ENCODE results near the gene SIAE.

The SIAE gene

DNA sequence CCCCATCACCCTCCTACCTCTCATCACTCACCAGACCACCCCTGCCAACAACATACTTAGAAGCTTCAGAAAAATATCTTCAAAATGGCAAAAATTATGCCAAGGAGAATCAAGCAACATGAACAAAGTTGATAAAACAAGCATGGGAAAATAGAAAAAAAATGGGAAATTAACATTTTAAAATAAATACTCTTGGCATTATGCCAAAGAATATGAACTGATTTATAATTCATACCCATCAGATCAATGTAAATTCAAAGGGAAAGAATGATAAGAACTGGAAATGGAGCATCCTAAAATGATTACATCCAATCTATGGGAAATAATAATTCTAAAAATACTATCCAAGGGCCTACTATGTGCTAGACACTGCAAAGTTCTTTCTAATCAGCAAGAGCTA, 12.0 kb downstream of the SIAE start:
- FAIRE-seq: no peak

- no peak for FAIRE-seq
These were observed 14.6 kb downstream of the SIAE start for GRCh38 chr11:124658986-124659385.

DNA sequence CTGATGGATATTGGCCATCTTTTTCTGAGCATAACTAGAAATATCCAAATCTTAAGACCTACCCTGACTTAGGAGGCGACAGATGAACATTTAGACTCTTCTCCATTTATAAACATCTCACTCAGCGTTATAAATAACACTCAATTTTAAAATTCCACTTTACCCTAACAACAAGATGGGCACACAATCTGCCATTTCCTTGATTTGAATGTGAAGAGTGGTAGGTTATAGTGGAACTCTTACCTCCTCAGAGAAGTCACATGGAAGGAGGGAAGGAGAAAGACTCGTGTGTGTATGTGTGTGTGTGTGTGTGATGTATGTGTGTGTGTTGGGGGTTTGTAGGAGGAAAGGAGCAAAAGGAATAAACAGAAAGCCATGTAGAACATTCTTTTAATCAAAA, 15.0 kb downstream of the SIAE start:
- FAIRE-seq: no peak

DNA sequence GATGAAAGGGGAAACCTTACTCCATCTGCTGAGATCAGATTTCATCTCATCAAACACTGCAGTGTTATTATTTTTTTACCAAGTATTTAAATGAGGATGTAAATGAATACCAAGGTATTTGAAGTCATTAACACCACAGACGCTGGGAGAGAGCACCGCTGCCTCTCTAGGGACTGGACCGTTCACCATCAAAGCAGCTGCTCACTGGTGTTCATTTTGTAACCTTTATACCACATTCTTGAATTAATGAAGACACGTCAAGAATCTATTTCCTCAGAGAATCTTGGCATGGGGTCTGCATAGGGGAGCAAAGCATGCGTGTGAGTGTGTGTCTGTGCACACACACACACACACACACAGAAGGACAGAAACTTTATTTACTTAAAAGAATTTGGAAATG, 15.6 kb downstream of the SIAE start:
- FAIRE-seq: no peak

GRCh38 chr11:124656774-124657630, 16.5 kb downstream of the SIAE start:
- FAIRE-seq: no peak

DNA sequence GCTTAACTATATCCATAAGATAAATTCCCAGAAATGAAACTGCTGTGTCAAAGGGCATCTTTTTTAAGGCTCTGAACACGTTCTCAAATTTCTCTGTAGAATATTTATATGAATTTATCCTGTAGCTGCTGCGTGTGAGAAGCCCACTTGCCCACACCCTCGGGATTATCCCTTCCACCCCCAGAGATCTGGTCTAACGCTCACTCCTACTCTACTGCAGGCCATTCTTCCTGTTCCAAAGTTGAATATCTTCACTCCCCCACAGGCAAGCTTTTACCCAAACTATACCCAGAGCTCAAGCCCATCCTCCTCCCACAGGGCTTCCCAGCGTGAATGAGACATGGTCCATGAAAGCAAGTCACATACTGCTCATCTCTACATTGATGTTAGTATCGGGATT, 24.9 kb downstream of the SIAE start:
- FAIRE-seq: no peak

- FAIRE-seq: no peak
These were observed 27.4 kb downstream of the SIAE start for GRCh38 chr11:124646148-124646547.

DNA sequence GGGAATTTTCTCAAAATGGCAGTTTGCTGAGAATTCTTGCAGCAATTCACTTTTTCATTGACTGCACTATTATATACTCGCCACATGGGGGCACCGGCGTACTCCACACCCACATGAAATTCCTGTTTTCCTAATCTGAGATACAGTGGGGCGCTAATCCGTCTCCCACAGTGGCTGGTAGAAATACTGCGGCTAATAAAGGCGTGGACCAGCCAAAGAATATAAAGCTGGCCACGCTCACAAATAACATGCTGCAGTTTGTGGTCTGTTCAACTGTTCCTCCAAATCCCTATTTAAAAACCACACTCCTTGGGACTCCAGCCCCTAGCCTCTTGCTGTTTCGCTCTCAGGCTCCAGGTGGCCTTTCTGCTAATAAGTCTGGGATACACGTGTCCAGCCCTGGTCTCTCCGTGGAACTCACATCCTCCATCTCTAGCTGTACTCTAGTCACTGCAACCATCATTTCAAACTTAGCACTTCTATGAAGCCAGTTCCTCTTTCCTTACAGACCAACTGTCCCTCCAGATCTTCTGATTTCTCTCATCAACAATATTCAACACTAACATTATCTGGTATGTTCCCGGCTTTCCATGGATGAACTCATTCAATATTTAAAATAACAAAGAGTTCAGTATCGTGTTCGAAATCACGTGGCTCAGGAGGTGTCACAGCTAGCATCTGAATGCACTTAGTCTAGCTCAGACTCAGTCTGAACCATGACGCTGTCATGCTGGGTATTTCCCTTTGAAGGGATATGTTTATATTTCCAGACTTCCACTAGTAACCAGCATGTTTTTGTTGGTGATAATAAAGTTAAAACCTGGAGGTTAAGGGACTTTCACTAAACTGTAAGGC, 28.9 kb downstream of the SIAE start:
- FAIRE-seq: peak; percentile 85

- no peak for FAIRE-seq
These were observed 29.7 kb downstream of the SIAE start for GRCh38 chr11:124643605-124644425.

DNA sequence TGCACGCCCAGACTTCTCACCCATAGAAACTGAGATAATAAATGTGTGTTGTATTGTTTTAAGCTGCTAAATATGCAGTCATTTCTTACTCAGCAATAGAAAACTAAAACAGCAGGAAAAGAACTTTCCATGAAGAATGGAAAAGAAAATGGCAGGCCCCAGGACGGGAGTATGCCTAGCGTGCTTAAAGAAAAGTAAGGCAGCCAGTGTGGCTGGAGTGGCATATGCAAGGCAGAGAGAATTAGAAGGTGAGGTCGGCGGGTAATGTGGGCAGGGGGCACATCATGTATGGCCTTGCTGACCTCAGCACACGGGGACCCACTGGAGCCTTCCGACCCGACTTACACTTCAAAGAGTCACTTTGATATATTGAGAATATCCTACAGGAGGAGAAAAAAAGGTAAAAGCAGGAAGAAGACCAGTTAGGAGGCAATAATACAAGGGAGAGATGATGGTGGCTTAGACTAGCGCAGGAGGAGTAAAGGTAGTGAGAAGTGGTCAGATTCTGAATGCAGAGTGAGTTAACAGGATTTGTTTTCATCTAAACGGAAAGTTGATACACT, 30.4 kb downstream of the SIAE start:
- FAIRE-seq: no peak

GRCh38 chr11:124642628-124643027, 30.9 kb downstream of the SIAE start:
- FAIRE-seq: no peak

- no peak for FAIRE-seq
These were observed 32.9 kb downstream of the SIAE start for GRCh38 chr11:124640666-124641065.

- FAIRE-seq: no peak
These were observed 34.4 kb downstream of the SIAE start for GRCh38 chr11:124639186-124639585.

GRCh38 chr11:124638500-124638899, 35.0 kb downstream of the SIAE start:
- FAIRE-seq: no peak

DNA sequence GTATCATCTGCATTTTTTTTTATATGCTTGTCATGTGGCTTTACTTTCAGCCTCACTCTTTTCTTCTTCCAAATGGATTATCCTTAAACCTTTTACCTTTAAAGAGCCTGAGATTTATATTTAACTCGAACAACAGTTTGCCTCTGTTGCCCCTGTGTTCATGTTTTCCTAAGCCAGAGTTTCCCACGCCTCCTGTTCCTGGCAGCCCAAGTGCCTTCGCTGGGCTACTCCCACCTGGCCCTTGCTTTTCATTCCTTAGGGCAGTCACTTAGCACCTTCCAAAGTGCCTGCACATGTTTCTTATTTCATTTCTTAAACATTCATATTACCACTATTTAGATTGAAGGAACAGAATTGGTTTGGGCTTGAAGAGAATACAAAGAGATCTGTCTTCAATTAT, 37.6 kb downstream of the SIAE start:
- no peak for FAIRE-seq

GRCh38 chr11:124633355-124633754, 40.2 kb downstream of the SIAE start:
- peak; percentile 15 for FAIRE-seq

DNA sequence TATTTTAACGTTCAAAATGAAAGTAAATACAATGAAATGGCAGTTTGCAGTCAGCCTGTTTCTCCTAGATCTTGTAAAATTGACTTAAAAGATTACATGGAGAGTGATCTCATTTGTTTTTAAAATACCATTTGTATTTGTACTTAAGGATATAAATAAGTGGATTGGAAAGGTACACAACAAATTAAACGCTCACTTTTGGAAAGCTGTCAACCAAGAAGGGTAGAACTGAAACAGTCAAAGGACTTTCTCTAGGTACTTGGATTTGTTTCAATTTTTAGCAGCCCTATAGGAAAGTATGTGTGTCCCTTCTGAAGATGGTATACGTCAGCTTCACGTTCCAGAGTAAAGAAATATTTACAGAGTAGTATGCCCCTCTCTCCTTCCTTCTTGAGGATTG, 43.6 kb downstream of the SIAE start:
- FAIRE-seq: no peak

- FAIRE-seq: no peak
These were observed 46.0 kb downstream of the SIAE start for GRCh38 chr11:124627546-124627945.

DNA sequence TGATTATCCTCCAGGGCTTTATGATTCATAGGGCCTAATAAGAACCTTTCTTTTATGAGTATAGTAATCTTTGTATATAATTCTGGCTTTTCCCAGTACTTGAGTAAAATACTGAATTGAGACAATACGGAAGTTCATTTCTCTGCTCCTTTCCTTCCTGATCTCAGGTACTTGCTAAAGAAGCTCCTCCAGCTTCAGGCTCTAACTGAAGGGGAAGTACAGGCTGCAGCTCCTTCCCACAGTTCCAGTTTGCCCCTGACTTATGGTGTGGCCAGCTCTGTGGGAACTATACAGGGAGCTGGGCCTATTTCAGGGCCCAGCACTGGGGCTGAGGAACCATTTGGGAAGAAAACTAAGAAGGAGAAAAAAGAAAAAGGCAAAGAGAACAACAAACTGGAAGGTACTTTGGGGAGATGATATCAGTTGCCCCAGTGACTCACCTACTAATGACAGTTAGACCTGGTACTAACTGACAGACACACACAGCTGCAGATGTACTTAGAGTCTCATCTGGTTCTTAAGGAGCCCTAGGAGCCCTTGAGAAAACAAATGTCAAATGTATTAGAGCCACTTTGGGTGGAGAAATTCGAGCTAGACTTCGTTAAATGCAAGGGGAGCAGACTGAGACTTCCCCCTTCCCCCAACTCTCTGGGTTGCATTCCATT, 47.9 kb downstream of the SIAE start:
- no peak for FAIRE-seq

GRCh38 chr11:124623861-124624525, 49.5 kb downstream of the SIAE start:
- no peak for FAIRE-seq
